NCI-H187 (cell line): ENCODE measurements around the gene ANKDD1A.

Experiments
- DNase-seq, 2 experiments: peaks; one replicate each; lab custom pipeline; 2025; lab: John Stamatoyannopoulos, UW

The ANKDD1A gene

DNA sequence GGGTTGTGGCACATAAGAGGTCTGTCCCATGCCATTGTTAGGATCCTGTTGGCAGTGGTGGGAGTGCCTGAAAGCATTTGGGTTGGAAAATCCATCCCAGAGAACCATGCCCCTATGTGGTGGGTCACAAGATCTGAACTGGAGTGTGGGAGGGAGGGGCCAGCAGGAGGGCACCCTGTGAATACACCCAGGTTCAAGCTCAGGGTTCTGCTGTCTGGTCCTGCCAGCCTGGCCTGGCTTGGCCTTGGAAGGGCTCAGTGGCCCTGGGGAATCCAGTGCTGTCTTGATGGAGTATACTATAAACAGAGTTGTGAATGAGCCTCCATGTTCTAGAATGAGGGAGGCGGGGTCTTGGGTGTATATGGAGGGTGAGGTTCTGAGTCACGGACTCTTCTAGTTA lies 11.8 kb downstream of the ANKDD1A start:
- DNase-seq = no peak

DNA sequence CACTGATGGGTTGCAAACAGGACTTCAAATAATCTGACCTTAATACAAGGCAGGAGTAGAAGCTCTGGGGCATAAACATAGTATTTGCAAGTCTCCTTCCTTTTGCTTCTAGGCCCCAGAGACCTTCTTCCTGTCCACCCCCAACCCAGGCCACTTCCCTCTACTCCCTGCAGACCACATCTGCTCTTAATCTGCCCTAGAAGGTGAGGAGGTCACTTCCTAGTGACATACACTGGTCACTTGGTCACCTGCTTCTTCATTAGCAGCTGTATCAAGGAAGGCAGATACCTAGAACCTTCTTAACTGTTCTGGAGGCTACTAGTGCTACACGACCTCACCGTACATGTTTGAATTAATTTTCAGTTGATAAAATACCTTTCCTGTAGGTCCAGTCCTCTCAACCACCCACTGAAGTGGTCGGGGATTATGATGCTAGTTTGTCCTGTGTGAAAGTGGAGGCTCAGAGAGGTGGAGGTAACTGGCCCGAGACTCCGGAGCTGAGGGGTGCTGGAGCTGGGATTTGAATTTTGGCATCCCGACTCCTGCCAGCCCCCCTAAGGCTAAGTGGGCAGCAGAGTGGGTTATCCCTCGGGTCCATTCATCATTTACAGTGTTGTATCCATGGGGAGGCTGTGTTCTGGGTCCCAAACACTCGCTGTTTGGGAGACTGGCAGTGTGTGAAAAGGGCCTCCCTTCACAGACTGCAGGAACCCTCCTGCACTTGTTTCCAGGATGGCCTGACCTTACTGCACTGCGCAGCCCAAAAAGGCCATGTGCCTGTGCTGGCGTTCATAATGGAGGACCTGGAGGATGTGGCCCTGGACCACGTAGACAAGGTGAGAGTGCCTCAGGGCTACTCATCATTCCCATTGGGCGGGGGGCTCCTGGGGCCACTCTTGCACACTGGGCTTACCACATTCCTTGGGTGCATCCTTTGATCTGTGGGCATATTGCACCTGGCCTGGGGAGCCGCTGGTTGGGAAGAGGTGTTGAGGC lies 13.9 kb downstream of the ANKDD1A start:
- DNase-seq = no peak

GRCh38 chr15:64926661-64927060 lies 15.0 kb downstream of the ANKDD1A start:
- DNase-seq = no peak

GRCh38 chr15:64928626-64929220 lies 17.0 kb downstream of the ANKDD1A start:
- DNase-seq = no peak

DNA sequence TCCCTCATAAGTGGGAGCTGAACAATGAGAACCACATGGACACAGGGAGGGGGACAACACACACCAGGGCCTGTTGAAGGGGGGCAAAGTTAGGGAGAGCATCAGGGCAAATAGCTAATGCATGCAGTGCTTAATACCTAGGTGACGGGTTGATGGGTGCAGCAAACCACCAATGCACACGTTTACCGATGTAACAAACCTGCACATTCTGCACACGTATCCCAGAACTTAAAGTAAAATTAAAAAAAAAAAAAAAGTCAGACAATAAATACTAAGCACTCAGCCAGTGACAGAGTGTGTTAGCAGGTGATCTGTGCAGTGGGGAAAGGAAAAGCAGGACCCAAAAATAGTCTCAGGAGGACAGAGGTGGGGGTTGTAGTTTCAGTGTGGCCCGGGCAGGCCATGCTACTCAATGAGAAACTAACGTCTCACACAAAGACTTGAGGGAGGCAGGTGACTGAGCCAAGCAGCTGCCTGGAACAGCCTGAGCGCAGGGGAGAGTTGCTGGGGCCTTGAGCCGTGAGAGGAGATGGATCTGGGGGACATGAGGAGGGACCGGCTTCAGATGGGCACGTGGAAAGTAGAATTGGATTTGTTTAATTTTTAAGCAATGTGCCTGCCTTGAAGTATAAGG lies 18.4 kb downstream of the ANKDD1A start:
- DNase-seq = no peak

DNA sequence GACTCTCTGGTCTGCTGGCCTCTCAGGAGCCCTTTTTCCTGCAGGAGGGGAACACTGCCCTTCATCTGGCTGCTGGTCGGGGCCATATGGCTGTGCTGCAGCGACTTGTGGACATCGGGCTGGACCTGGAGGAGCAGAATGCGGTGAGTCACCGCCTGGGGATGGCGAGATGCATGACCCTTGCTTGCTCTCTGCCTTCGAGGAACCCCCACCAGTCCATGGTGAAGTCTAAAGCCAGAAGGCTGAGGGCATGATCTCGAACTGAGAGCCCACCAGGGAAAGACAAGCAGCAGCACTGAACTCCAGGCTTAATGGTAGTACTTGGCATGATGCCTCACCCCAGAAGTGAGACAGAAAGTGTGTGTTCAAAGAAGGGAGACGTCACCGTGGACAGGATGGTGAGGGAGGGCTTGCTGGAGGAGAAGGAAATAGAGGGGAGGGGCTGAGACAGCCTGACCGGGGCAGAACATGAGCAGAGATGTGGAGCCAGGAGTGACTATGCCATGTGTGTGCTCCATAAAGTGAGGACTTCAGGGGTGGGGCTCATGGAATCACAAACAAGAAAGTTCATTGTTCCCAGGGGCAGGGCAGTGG lies 19.2 kb downstream of the ANKDD1A start:
- DNase-seq = no peak

GRCh38 chr15:64931381-64931780 lies 19.7 kb downstream of the ANKDD1A start:
- no peak for DNase-seq

GRCh38 chr15:64934023-64934422 lies 22.3 kb downstream of the ANKDD1A start:
- no peak for DNase-seq

DNA sequence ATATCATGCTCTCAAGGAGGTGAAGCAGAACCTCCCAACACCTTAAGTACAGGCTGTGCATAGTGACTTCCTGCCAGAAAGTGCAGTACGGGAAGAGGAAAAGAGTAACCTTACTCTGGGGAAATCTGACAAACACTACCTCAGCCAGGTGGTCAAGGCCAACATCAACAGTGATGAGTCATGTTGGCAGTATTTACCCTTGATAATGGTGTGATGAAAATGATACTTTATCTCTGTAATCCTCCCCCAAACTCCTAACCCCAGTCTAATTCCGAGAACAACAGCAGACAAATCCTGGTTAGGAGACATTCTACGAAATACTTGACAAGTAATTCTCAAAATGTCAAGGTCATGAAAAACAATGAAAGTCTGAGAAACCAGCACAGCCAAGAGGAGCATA lies 26.5 kb downstream of the ANKDD1A start:
- DNase-seq = no peak

- DNase-seq = no peak
These were observed 30.7 kb downstream of the ANKDD1A start for GRCh38 chr15:64942356-64942755.

DNA sequence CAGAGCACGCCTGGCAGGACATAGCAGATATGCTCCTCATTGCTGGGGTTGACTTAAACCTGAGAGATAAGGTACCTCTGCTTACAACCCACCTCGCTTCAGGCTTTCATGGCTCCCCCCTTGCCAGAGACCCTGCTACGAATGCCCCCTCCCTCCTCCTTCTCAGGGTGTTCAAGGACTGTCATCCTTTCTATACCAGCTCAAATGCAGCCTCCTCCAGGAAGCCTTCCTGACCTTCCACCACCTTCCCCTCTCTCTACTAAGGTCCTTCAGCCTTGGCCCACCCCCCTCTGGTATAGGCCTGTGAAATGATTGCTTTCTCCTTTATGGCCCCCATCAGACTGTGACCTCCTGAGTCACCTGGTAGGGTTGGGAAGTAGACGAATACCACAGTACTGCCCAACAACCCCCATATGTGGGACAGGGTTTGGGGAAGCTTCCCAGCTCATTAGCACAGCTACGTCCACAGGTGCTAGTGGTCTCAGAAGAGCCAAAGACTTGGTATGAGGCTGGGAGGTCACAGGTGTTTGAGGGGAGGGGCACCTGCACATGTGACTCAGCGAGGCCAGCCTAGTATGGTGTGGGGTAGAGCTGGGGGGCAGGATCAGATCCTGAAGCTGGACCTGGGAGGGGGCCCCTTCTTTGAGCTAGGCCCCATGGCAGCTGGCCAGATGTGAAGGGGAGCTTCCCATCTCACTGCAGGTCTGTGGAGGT lies 32.0 kb downstream of the ANKDD1A start:
- no peak for DNase-seq

GRCh38 chr15:64944961-64945360 lies 33.3 kb downstream of the ANKDD1A start:
- DNase-seq = no peak

DNA sequence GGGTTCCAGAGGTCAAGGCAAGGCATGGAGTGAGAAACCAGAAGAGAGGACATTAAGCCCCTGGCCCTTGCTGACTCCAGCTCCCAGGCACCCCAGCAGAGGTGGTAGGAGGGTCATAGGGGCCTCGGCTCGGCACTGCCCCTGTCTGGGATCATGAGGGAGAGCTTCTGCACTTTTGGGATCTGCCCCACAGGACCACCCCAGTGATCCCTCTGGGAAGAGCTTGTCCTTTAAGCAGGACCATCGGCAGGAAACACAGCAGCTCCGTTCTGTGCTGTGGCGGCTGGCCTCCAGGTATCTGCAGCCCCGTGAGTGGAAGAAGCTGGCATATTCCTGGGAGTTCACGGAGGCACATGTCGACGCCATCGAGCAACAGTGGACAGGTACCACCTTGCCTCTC lies 35.5 kb downstream of the ANKDD1A start:
- DNase-seq = no peak

DNA sequence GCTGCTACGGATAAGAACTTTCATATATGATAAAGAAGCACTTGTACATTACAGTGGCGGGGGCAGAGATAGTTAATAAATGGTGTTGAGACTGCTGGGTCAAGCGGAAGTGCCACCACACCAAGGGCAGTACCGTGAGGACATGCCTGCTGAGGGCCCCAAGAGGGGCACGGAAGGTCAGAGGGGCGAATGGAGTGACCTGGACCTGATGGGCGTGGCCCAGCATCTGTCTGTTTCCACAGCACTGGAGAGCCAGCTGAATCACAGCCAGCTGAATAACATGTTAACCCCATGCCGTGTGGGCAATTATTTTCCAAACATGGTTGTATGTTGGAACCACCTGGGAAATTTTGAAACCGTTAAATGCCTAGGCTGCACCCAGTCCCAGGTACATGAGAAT lies 37.2 kb downstream of the ANKDD1A start:
- no peak for DNase-seq

- DNase-seq = no peak
These were observed 37.9 kb downstream of the ANKDD1A start for GRCh38 chr15:64949383-64950186.

GRCh38 chr15:64950888-64951287 lies 39.2 kb downstream of the ANKDD1A start:
- DNase-seq = no peak

- DNase-seq = no peak
These were observed 40.2 kb downstream of the ANKDD1A start for GRCh38 chr15:64951777-64952418.

DNA sequence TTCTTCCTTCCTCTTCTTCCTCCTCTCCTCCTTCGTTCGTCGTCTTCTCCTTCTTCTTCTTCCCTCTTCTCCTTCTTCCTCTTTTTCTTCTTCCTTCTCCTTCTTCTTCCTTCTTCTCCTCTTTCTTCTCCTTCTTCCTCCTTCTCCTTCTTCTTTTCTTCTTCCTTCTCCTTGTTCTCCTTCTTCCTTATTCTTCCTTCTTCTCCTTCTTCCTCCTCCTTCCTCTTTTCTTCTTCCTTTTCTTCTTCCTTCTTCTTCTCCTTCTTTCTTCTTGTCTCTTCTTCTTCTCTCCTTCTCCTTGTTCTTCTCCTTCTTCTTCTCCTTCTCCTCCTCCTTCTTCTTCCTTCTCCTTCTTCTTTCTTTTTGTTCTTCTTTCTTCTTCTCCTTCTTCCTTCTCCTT lies 42.7 kb downstream of the ANKDD1A start:
- DNase-seq = no peak

DNA sequence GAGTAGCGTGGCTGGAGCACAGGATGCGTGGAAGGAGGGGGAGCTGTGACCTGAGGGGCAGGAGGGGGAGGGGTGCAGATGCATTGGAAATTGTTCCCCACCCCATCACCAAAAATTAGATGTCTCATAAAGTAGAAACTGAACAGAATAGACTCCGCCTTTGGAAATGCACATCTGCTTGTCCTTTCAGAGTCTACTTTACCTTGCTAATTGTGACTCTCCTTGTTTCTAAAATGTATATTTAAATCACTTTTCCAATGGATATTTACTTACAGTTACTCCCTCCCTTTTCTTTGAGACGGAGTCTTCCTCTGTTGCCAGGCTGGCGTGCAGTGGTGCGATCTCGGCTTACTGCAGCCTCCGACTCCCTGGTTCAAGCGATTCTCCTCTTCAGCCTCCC lies 47.4 kb downstream of the ANKDD1A start:
- DNase-seq = no peak

- no peak for DNase-seq
These were observed 48.5 kb downstream of the ANKDD1A start for GRCh38 chr15:64960153-64960552.

- DNase-seq = no peak
These were observed 49.3 kb downstream of the ANKDD1A start for GRCh38 chr15:64961013-64961412.
